H1 (cell line): Measurements from ENCODE around the gene ZNF722. TPM values are rescaled to one million over a fixed set of nuclear protein-coding genes. Genes with fewer than 3 reads are reported as not detected.

Experiments used
- CTCF ChIA-PET: fragments of 300-600 bp; sonication (Branson Sonifier 250); formaldehyde crosslinking; loops from one replicate; lab custom pipeline; 2021; ENCODE audit not compliant: partially characterized antibody; lab: Charles Lee
- POLR2A ChIA-PET: fragments of 300-600 bp; sonication (Branson Sonifier 250); formaldehyde crosslinking; loops from one replicate; lab custom pipeline; 2021; ENCODE audit warnings: inconsistent platforms; ENCODE audit not compliant: partially characterized antibody; lab: Charles Lee
- DNase-seq, 2 experiments: peaks; one replicate each; pipeline versions ENCODE4 v3.0.0 to v3.0.0-alpha.2; 2010 to 2022; ENCODE audit warnings: low spot score in 2 of 2, low read depth in 1 of 2, mixed read lengths in 1 of 2
- FAIRE-seq: peaks from 2 replicates; lab custom pipeline; 2011; peaks lifted over from hg19 to GRCh38; lab: Jason Lieb, UNC
- H2AFZ ChIP-seq: 2 replicates; pipeline ENCODE4 v1.8.1; 2012; ENCODE audit warnings: low read length, inconsistent platforms
- H2AK5ac ChIP-seq: 2 replicates; pipeline ENCODE4 v1.6.1; 2013; ENCODE audit warnings: low read depth, low read length
- H2BK120ac ChIP-seq: replicated peaks from 2 replicates; pipeline ENCODE3; 2013; ENCODE audit warnings: low read depth, low read length, inconsistent platforms
- H2BK12ac ChIP-seq: 2 replicates; pipeline ENCODE4 v1.6.1; 2013; ENCODE audit warnings: low read depth, low read length
- H2BK15ac ChIP-seq: 2 replicates; pipeline ENCODE4 v1.6.1; 2013; ENCODE audit warnings: low read length
- H2BK20ac ChIP-seq: 2 replicates; pipeline ENCODE4 v1.6.1; 2013; ENCODE audit warnings: low read length
- H2BK5ac ChIP-seq: 2 replicates; pipeline ENCODE4 v1.6.1; 2013; ENCODE audit warnings: low read depth, low read length
- H3K14ac ChIP-seq: 2 replicates; pipeline ENCODE4 v1.6.1; 2013; ENCODE audit warnings: inconsistent platforms; ENCODE audit not compliant: insufficient read length
- H3K18ac ChIP-seq: 2 replicates; pipeline ENCODE4 v1.6.1; 2013; ENCODE audit warnings: low read length; ENCODE audit errors: extremely low read depth
- H3K23ac ChIP-seq: 2 replicates; pipeline ENCODE4 v1.6.1; 2013; ENCODE audit warnings: inconsistent platforms; ENCODE audit not compliant: insufficient read length
- H3K23me2 ChIP-seq: 2 replicates; pipeline ENCODE4 v1.6.1; 2013; ENCODE audit warnings: low read depth, low read length
- H3K27ac ChIP-seq: 2 replicates; pipeline ENCODE4 v1.6.1; 2011; ENCODE audit warnings: low read depth, low read length, inconsistent platforms
- H3K27me3 ChIP-seq, 4 experiments: replicated peaks in 1 of 4; 1 replicate in 1 of 4; 2 replicates in 3 of 4; pipeline versions ENCODE4 v1.6.1 to v1.8.1; 2011 to 2013; ENCODE audit warnings: low read length in 3 of 4, mild to moderate bottlenecking in 3 of 4, inconsistent platforms in 2 of 4, mixed read lengths in 2 of 4, moderate library complexity in 1 of 4; ENCODE audit not compliant: control insufficient read depth in 3 of 4, insufficient read depth in 3 of 4; ENCODE audit errors: extremely low read depth in 1 of 4
- H3K36me3 ChIP-seq, 4 experiments: 2 replicates each; pipeline versions ENCODE4 v1.6.1 to v1.8.1; 2011 to 2013; ENCODE audit warnings: mild to moderate bottlenecking in 4 of 4, low read length in 3 of 4, moderate library complexity in 2 of 4, control low read depth in 1 of 4, inconsistent platforms in 1 of 4; ENCODE audit not compliant: insufficient read depth in 4 of 4, control insufficient read depth in 2 of 4
- H3K4ac ChIP-seq: replicated peaks from 2 replicates; pipeline ENCODE3; 2013; ENCODE audit warnings: low read length, low read depth, mixed read lengths, inconsistent platforms; ENCODE audit not compliant: insufficient read length
- H3K4me1 ChIP-seq, 4 experiments: replicated peaks in 1 of 4; 1 replicate in 1 of 4; 2 replicates in 3 of 4; pipeline versions ENCODE4 v1.6.1 to v1.8.1; 2011 to 2013; ENCODE audit warnings: low read length in 3 of 4, inconsistent platforms in 2 of 4, mixed read lengths in 1 of 4; ENCODE audit not compliant: insufficient read depth in 4 of 4, control insufficient read depth in 3 of 4
- H3K4me2 ChIP-seq, 2 experiments: 2 replicates each; pipeline versions ENCODE4 v1.6.1 to v1.8.1; 2011 to 2013; ENCODE audit warnings: low read depth in 2 of 2, low read length in 2 of 2, control low read depth in 1 of 2, inconsistent platforms in 1 of 2, mild to moderate bottlenecking in 1 of 2; ENCODE audit not compliant: insufficient read depth in 1 of 2
- H3K4me3 ChIP-seq, 4 experiments: fragments of 200-600, 300-600 bp in 1 of 4; sonication (generic), shearing (Covaris generic), sonication (Bioruptor Twin) in 1 of 4; 2 replicates each; pipeline versions ENCODE4 v1.5.1 to v1.8.1; 2011 to 2016; ENCODE audit warnings: low read length in 4 of 4, low read depth in 3 of 4, control low read depth in 2 of 4, inconsistent platforms in 2 of 4, mild to moderate bottlenecking in 2 of 4, mixed read lengths in 1 of 4, moderate library complexity in 1 of 4; ENCODE audit not compliant: insufficient read depth in 2 of 4; ENCODE audit errors: extremely low read depth in 1 of 4
- H3K56ac ChIP-seq: replicated peaks from 2 replicates; pipeline ENCODE3; 2013; ENCODE audit warnings: low read depth, mild to moderate bottlenecking, mixed read lengths, low read length, inconsistent platforms; ENCODE audit not compliant: insufficient read length
- H3K79me1 ChIP-seq: 2 replicates; pipeline ENCODE4 v1.6.1; 2013; ENCODE audit warnings: low read depth, low read length, control low read depth
- H3K79me2 ChIP-seq, 2 experiments: 2 replicates each; pipeline versions ENCODE4 v1.6.1 to v1.8.1; 2012 to 2013; ENCODE audit warnings: low read length in 2 of 2, mild to moderate bottlenecking in 2 of 2, inconsistent platforms in 1 of 2; ENCODE audit not compliant: insufficient read depth in 2 of 2, control insufficient read depth in 1 of 2
- H3K9ac ChIP-seq, 4 experiments: replicated peaks in 1 of 4; 1 replicate in 1 of 4; 2 replicates in 3 of 4; pipeline versions ENCODE4 v1.6.1 to v1.8.1; 2011 to 2013; ENCODE audit warnings: low read depth in 3 of 4, low read length in 3 of 4, control low read depth in 2 of 4, mild to moderate bottlenecking in 2 of 4, moderate library complexity in 2 of 4, inconsistent platforms in 1 of 4; ENCODE audit errors: extremely low read depth in 1 of 4
- H3K9me3 ChIP-seq, 2 experiments: 2 replicates each; pipeline versions ENCODE4 v1.6.1 to v1.8.1; 2012 to 2013; ENCODE audit warnings: mild to moderate bottlenecking in 2 of 2, moderate library complexity in 2 of 2, control low read depth in 1 of 2, inconsistent platforms in 1 of 2, low read depth in 1 of 2, low read length in 1 of 2, mixed read lengths in 1 of 2; ENCODE audit not compliant: insufficient read depth in 2 of 2
- H4K20me1 ChIP-seq, 2 experiments: replicated peaks in 1 of 2; 2 replicates each; pipeline versions ENCODE3 to v1.8.1; 2011 to 2013; ENCODE audit warnings: inconsistent platforms in 2 of 2, low read length in 2 of 2, mild to moderate bottlenecking in 1 of 2; ENCODE audit not compliant: insufficient read depth in 2 of 2, control insufficient read depth in 1 of 2
- H4K5ac ChIP-seq: 2 replicates; pipeline ENCODE4 v1.6.1; 2013; ENCODE audit warnings: low read length, low read depth, mixed read lengths, inconsistent platforms; ENCODE audit not compliant: insufficient read length
- H4K8ac ChIP-seq: 2 replicates; pipeline ENCODE4 v1.8.0; 2013; ENCODE audit warnings: mild to moderate bottlenecking, moderate library complexity, low read length, inconsistent platforms; ENCODE audit not compliant: insufficient read depth; ENCODE audit errors: extremely low read depth
- H4K91ac ChIP-seq: replicated peaks from 2 replicates; pipeline ENCODE3; 2013; ENCODE audit warnings: low read length, mixed read lengths, inconsistent platforms; ENCODE audit not compliant: insufficient read length
- CBX5 ChIP-seq: fragments of 300-800, 300-1000 bp; sonication (generic); IDR thresholded peaks from 2 replicates; pipeline ENCODE4 v1.7.1; 2016; ENCODE audit warnings: antibody characterized with exemption, low read length, low read depth
- POLR2A ChIP-seq, 2 experiments: IDR thresholded peaks; 1 replicate in 1 of 2; 2 replicates in 1 of 2; pipeline ENCODE4 v1.6.1; 2011; ENCODE audit warnings: low read depth in 2 of 2, low read length in 2 of 2, mild to moderate bottlenecking in 2 of 2; ENCODE audit errors: control extremely low read depth in 1 of 2
- SIRT6 ChIP-seq: IDR thresholded peaks from one replicate; pipeline ENCODE4 v1.7.1; 2012; ENCODE audit warnings: low read length, inconsistent platforms
- SIX5 ChIP-seq: IDR thresholded peaks from 2 replicates; pipeline ENCODE4 v1.6.1; 2011; ENCODE audit warnings: mild to moderate bottlenecking, low read depth, low read length
- TAF7 ChIP-seq: optimal IDR thresholded peaks from 2 replicates; pipeline ENCODE3; 2011; ENCODE audit warnings: low read depth, mild to moderate bottlenecking, inconsistent platforms, low read length, moderate library complexity, borderline replicate concordance
- WGBS, 2 experiments: shearing (Covaris generic) in 1 of 2; methylation state at CpG; one replicate each; pipeline versions ENCODE4 v1.1.6 to v1.1.7; 2013 to 2015; ENCODE audit warnings: low lambda C conversion rate in 2 of 2, mixed read lengths in 2 of 2, inconsistent platforms in 1 of 2, low coverage in 1 of 2, missing lambda C conversion rate in 1 of 2; ENCODE audit not compliant: insufficient replicate concordance in 2 of 2, insufficient coverage in 1 of 2, insufficient read length in 1 of 2; ENCODE audit errors: extremely low coverage in 1 of 2, missing lambda C conversion rate in 1 of 2; 5-methylcytosine and 5-hydroxymethylcytosine counted together
- polyA plus RNA-seq, 7 experiments: library from polyadenylated mRNA; depleted of rRNA in 3 of 7; stranded (reverse) in 5 of 7; unstranded in 2 of 7; fragments of >200 nt in 5 of 7; fragments of 200-250 nt in 2 of 7; gene quantifications; 1 replicate in 5 of 7; 2 replicates in 1 of 7; 4 replicates in 1 of 7; pipeline versions ENCODE4 v1.2.1 to v1.2.3, GENCODE V29; 2011 to 2013; ENCODE audit warnings: missing spikeins in 2 of 7, mixed read lengths in 2 of 7
- total RNA-seq: library from RNA; stranded (reverse); fragmentation: NEBNext Ultra II Directional; extraction: Animal tissue kit (Norgen Biotek cat#: 25700); gene quantifications from 2 replicates; pipeline ENCODE4 v1.2.1, GENCODE V29; 2021
- TF ChIP-seq, protein P1 (sequence below): IDR thresholded peaks from 2 replicates; pipeline ENCODE4 v1.6.1; 2012; ENCODE audit warnings: inconsistent platforms

The ZNF722 gene
- total and polyA plus RNA-seq, 2 of the 8 experiments (the other 6 are each of a cell fraction or from before 2014, with no cell fraction given), result not detected

GRCh38 chr7:64045301-64046040 is 46.8 kb downstream of the ZNF722 start, which contains the start of gene ZNF727:
TSS of gene ZNF727 (plus strand) at chr7:64045434. CDS start at chr7:64045622, 188 bp downstream.
- no peak within 1 kb of the TSS for H3K14ac ChIP-seq
- H3K36me3 ChIP-seq, result no peaks in the 10 kb centered on the region
- no peak within 1 kb of the TSS for H2BK12ac ChIP-seq
- H4K91ac ChIP-seq, result no peak within 1 kb of the TSS
- no peak within 1 kb of the TSS for H3K4me2 ChIP-seq
- no peak within 1 kb of the TSS for H3K56ac ChIP-seq
- no peak within 1 kb of the TSS for H2BK120ac ChIP-seq
- H3K4me3 ChIP-seq, result no peak within 1 kb of the TSS
- no peak within 1 kb of the TSS for H2AK5ac ChIP-seq
- H3K9ac ChIP-seq, result no peak within 1 kb of the TSS
- H3K27me3 ChIP-seq, result no peaks in the 10 kb centered on the region
- no peaks in the 10 kb centered on the region for H3K79me1 ChIP-seq
- no peak within 1 kb of the TSS for H3K23ac ChIP-seq
- no peak within 1 kb of the TSS for H2BK5ac ChIP-seq
- H4K8ac ChIP-seq, result no peak within 1 kb of the TSS
- no peak within 1 kb of the TSS for H3K27ac ChIP-seq
- FAIRE-seq (no peak), DNase-seq (no peak)
- 89% methylated on average over 21 of the region's 33 CpGs; no CpG with 5 or more reads in 1 of the 2 experiments for WGBS, 2 experiments
- H3K4ac ChIP-seq, result no peak within 1 kb of the TSS
- H3K79me2 ChIP-seq, result no peaks in the 10 kb centered on the region
- POLR2A ChIA-PET, result no interaction called here
- CTCF ChIA-PET, result no interaction called here
- no peaks in the 10 kb centered on the region for H3K4me1 ChIP-seq
- H2AFZ ChIP-seq, result no peak within 1 kb of the TSS
- no peaks in the 10 kb centered on the region for H3K23me2 ChIP-seq
- no peak within 1 kb of the TSS for H2BK20ac ChIP-seq
- TF ChIP-seq SIRT6, result no peak
- TF ChIP-seq POLR2A (IDR thresholded peaks at IDR 0.05; ENCODE audit: control extremely low read depth in 1 of 2, low read depth in 2 of 2, low read length in 2 of 2), result no peak
- TF ChIP-seq SIX5, result no peak
- TF ChIP-seq TAF7, result no peak
- TF ChIP-seq CBX5, result no peak
- TF ChIP-seq, protein P1, sequence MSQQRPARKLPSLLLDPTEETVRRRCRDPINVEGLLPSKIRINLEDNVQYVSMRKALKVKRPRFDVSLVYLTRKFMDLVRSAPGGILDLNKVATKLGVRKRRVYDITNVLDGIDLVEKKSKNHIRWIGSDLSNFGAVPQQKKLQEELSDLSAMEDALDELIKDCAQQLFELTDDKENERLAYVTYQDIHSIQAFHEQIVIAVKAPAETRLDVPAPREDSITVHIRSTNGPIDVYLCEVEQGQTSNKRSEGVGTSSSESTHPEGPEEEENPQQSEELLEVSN, result no peak
- H4K20me1 ChIP-seq, result no peaks in the 10 kb centered on the region
- no peak within 1 kb of the TSS for H4K5ac ChIP-seq
- H3K9me3 ChIP-seq, result peaks cover 48 to 80% of the 10 kb centered on the region in 2 experiments
- no peak within 1 kb of the TSS for H2BK15ac ChIP-seq
- no peak within 1 kb of the TSS for H3K18ac ChIP-seq
